Left renal pelvis (tissue), 4 donors: ENCODE data around the gene LIMS1. TPM values are rescaled to one million over a fixed set of nuclear protein-coding genes. Genes with fewer than 3 reads are reported as not detected.
"Not testable (repeated sequence)": the region's sequence is repeated elsewhere in the genome, so short reads cannot be mapped to it uniquely, and the experiment has no call there.

Experiments used
- DNase-seq, 4 donors: peaks; one replicate each; pipeline ENCODE4 v3.0.0-alpha.2; 2013; ENCODE audit warnings: low read depth in 4 of 4, low spot score in 3 of 4
- polyA plus RNA-seq, 4 donors: library from polyadenylated mRNA; unstranded; fragments of 120-200 nt; gene quantifications; one replicate each; pipeline ENCODE4 v1.2.1, GENCODE V29; 2013; ENCODE audit not compliant: insufficient read length in 4 of 4

The LIMS1 gene
- polyA plus RNA-seq, 4 donors = 48.1 to 54.0 (median 51.3) TPM

- DNase-seq = no peak
These were observed 14.1 kb downstream of the LIMS1 start for GRCh38 chr2:108548208-108549003.

GRCh38 chr2:108552566-108552965, 18.3 kb downstream of the LIMS1 start:
- no peak for DNase-seq

- DNase-seq = no peak
These were observed 19.1 kb downstream of the LIMS1 start for GRCh38 chr2:108553209-108553919.

- DNase-seq = no peak
These were observed 20.3 kb downstream of the LIMS1 start for GRCh38 chr2:108554528-108554927.

DNA sequence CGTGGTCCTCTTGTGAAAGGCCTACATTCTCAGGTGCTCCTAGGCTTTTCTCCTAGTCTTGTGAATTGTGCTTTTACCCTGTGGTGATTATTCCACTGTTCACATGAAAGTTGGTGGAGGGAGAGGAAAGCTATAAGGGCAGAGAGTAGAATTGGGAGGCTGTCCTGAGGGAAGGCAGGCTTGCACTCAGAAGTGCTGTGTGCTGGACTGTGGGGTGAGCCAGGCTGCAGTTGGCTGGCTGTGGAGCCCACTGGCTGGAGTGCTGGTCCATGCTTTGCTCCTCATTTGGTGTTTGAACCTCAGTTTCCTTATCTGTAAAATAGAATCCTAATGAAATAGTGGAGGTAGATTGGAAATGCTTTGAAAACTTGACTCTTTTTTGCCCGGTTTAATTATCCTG, 21.3 kb downstream of the LIMS1 start:
- no peak for DNase-seq

- DNase-seq = not testable (repeated sequence)
These were observed 22.3 kb downstream of the LIMS1 start for GRCh38 chr2:108556581-108556980.

DNA sequence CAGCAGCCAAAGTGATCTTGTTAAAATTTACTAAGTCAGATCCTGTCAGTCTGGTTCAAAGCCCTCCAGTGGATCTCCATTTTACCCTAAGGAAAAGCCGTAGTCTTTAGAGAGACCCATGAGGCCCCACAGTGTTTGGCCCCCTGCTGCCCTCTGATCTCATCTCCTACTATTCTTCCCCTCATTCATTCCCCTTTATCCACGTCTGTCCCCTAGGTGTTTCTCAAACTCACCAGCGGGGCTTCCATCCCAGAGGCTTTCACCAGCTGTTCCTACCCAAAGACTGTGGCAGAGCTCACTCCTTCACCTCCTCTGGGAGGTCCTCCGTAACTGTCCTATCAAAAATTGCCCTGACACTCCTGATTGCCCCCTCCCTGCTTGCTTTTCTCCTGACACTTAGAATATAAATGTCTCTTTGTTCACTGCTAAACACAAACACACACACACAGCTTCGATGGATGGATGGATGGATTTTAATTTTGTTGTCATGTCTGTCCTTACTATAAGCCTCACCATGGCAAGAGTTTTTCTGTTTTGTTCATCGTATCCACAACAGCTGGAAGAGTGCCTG, 26.1 kb downstream of the LIMS1 start:
- no peak for DNase-seq

- no peak for DNase-seq
These were observed 26.7 kb downstream of the LIMS1 start for GRCh38 chr2:108560895-108561530.

DNA sequence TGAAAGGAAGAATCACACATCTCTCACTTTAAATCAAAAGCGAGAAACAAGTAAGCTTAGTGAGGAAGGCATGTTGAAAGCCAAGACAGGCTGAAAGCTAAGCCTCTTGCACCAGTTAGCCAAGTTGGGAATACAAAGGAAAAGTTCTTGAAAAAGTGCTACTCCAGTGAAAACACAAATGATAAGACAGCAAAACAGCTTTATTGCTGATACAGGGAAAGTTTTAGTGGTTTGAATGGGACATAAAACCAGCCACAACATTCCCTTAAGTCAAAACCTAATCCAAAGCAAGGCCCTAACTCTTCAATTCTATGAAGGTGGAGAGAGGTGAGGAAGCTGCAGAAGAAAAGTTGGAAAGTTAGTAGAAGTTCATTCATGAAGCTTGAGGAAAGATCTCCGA, 28.0 kb downstream of the LIMS1 start:
- no peak for DNase-seq

- no peak for DNase-seq
These were observed 30.2 kb downstream of the LIMS1 start for GRCh38 chr2:108564510-108564909.

DNA sequence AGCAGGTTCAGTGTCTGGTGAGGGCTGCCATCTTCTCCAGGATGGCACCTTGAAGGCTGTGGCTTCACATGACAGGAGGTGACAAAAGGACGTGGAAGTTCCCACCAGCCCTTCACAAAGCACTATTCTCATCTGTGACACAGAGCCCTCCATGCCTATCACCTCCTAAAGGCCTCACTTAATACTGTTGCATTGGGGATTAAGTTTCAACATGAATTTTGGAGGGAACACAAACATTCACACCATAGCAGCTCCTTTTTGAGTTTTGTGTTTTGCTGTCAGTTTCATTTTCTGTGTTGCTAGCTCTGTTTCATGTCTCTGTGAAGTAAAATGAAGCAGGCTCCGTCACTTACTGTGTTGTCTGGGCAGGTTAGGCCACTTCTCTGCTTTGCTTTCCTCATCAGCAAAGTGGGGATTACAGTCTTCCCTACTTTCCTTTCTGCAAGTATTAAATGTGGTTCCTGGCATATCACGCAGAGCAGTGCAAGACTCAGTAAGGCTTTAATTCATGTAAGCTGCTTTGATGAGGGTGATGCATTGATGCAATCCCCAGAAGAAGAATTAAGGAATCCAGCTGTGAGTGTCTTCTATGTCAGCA, 31.6 kb downstream of the LIMS1 start:
- no peak for DNase-seq

DNA sequence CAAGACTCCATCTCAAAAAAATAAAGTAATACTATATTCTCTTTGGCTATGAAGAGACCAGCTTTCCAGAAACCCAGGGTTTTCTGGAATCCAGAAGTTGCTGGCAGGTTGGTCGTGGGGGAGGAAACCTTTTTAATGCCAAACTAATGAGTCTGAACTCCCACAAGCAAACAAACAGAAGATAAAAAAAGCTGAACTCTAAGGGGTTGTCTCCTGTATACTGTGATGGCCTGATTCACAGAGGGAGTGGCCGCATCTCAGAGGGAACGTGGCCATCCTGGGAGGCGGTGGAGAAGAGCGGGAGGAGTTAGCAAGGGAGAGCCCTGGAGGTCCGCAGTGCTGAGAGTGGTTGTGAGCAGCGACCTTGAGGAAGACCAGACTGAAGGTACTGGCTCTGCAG, 36.1 kb downstream of the LIMS1 start:
- no peak for DNase-seq

DNA sequence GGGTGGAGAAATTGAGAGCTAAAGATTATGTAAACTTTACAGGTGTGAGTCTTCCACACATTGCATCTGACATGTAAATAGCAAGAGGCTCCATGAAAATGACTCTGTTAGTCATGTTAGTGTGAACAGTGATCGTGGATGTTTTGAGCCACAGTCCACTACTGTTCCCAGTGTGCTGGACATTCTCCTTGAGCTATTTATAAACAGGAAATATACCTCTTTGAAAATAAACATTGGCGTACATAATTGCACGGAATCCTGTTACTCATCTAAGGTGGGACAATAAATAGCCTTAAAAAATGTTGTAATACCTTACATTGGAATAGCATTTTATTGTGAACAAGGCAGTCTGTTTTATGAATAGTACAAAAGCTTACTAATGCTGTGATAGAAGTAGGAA, 37.0 kb downstream of the LIMS1 start:
- DNase-seq = no peak

GRCh38 chr2:108573061-108573460, 38.8 kb downstream of the LIMS1 start:
- no peak for DNase-seq

DNA sequence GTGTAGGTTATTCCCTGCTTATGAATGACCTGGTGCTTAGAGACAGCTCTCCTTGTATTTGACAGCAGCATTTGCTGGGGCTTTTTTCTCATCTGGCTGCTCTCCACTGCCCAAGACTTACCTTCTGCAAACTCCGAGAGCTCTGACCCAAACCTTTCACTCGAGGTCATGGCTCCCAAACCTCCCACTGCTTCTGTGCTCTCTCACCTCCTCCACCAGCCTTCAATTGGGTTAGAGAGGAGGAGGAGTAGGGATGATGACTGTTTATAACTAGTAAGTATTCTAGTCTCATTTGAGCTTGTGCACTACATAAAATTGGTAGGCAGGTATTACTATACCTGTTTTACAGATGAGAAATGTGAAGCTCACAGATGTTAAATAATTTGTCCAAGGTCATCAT, 40.1 kb downstream of the LIMS1 start:
- no peak for DNase-seq

DNA sequence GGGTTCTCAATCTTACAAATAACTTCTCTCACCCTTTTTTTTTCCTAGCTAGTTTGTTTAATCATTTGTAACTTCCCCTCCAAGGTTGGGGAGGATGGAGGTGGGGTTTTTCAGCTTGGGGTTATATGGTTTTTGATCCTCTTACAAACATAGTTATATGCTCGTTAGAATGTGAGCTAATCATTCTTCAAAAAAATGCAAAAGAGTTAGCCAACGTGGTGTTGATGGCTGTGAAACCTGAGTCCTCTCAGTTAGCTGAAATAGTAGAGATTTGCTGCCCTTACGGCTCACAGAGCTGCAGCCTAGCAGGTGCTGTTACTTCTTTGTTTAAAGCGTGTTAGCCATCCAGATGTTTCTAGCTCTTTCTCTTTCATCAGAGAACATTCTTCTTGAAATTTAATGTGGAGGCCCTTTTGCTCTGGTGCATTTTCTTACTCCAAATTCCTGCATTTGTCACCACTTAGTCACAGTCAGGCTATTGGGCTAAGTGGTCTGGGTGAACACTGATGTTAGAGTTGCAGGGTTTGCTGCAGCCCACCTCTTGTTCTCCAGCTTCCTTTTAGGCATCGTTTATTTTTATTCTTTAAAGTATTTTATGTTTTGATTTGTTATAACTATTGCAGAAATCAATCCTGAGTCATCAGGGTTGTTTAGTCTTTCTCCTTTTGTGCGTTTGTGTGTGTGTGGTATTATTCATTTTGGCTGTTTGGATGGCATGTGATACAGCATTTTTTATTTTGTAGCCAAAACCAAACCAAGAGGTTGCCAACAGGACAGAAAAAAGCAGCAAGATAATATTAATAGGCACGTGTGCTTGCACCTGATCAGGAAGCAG, 41.1 kb downstream of the LIMS1 start:
- DNase-seq = no peak

DNA sequence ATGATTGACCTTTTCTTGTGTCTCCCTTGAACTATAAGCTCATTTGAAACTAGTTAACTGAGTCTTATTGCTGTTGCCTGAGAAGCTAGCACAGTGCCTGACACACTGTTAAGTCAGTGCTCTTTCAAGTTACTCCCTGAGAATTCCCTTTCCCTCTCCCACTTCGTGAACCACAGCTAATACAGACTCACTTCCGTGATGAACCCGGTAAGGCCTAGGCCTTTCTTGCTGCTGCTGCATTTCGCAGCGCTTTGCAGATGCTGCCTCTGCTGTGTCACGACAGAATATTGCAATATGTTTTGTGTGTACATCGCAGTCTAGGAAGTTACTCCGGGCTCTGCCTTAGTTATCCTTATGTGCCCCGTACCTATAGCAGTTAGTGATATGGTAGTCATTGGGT, 42.8 kb downstream of the LIMS1 start:
- DNase-seq = no peak

DNA sequence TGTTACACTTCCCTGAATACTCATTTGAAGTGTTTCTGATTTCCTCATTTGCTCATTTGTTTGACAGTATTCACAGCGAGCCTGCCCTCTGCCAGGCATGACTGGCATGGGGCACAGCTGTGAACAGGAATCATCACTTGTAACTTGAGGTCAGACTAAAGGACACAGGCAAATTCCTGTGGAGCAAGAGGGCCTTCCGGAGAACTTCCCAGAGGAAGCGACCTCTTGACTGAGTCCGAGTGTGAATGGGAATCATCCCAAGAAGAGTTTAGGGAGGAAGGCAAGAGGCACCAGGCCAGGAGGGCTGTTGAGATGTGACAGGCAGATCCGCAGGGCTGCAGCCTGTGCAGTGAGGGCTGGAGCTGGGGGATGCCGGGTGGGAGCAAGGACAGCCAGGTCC, 45.4 kb downstream of the LIMS1 start:
- DNase-seq = no peak

- DNase-seq = no peak
These were observed 45.8 kb downstream of the LIMS1 start for GRCh38 chr2:108580050-108580449.

GRCh38 chr2:108583903-108584520, 49.7 kb downstream of the LIMS1 start:
- DNase-seq = peak in 2 of 4 donors; percentile 59 to 65
